Posterior vena cava (tissue), 2 donors: ENCODE data around the gene BAZ2B. TPM values are rescaled to one million over a fixed set of nuclear protein-coding genes. Genes with fewer than 3 reads are reported as not detected.
"Not testable (repeated sequence)": the region's sequence is repeated elsewhere in the genome, so short reads cannot be mapped to it uniquely, and the experiment has no call there.

Experiments
- DNase-seq: peaks from one replicate; pipeline ENCODE4 v3.0.0-alpha.2; 2020; ENCODE audit warnings: low spot score
- intact Hi-C, 2 donors: fragments of 100-400 bp; cut with DNase I; formaldehyde crosslinking; loops; one replicate each; pipeline versions ENCODE4 v1.14.1 to v1.14.2; 2022 to 2023
- long read RNA-seq, 2 donors: library from polyadenylated mRNA; unstranded; transcript quantifications; one replicate each; pipeline ENCODE4 v2.0.0, GENCODE V29; 2020 to 2021
- total RNA-seq, 2 donors: library from RNA; stranded (reverse); fragmentation: NEBNext Ultra II Directional; extraction: Animal tissue kit (Norgen Biotek cat#: 25700); gene quantifications; one replicate each; pipeline ENCODE4 v1.2.1, GENCODE V29; 2021
- donor health status: DM: yes; HTN: yes; CAD: no.
- donor health status: DM: yes; HTN: yes; CAD: no.

BAZ2B gene
- total RNA-seq, result 10 to 100 TPM; 63.2 to 66.7 TPM
- long read RNA-seq, donor 1, partial matches to known transcripts, result 6 of 18 reads
- long read RNA-seq, donor 1, other reads (novel, unspliced or antisense), result 12 of 18 reads
- long read RNA-seq, donor 2, partial matches to known transcripts, result 17 of 39 reads
- long read RNA-seq, donor 2, other reads (novel, unspliced or antisense), result 22 of 39 reads

- DNase-seq, result no peak
- intact Hi-C loops, result no loop called here
Observed at GRCh38 chr2:159616286-159616701, at the start of gene BAZ2B. TSS of gene BAZ2B (minus strand) at chr2:159616548. CDS start at chr2:159478719, 137,829 bp downstream.

DNA sequence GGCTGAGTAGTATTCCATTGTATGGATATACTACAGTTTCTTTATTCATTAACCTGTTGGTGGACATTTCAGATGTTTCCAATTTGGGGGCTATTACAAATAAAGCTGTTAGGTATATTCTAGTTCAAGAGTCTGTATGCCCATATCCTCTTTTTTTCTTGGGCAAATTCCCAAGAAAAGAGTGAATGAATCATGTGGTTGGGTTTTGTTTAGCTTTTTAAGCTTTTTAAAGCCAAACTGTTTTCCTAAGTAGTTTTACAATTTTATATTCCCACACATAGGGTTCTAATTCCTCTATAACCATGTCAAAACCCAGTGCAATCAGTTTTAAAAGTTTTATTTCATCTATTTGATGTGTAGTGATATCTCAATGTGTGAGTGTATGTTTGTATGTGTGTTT, 44.9 kb upstream of the BAZ2B start:
- intact Hi-C loops, result no loop called here

GRCh38 chr2:159658881-159659873, 42.8 kb upstream of the BAZ2B start:
- no peak for DNase-seq
- intact Hi-C loops, result no loop called here

More for the DNA sequence above, 44.9 kb upstream of the BAZ2B start:
- DNase-seq, result no peak

DNA sequence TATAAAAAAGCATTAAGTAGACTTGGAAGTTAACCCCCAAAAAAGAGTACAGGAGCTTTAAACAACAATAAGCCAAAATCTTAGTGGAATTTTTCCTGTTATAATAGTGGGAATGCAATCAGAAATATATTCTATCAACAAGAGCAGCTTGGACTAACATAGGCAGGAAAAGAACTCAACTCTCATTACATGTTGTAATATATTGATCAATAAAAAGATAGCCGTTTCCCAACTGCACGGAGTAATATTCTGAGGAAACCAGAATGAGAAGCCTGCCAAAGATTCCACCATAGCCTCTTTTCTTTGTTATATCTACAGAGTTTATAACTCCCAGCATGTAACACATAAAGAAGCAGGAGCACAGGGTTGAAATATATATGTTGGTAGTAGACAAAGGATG, 37.6 kb upstream of the BAZ2B start:
- intact Hi-C loops, result no loop called here
- DNase-seq, result no peak

DNA sequence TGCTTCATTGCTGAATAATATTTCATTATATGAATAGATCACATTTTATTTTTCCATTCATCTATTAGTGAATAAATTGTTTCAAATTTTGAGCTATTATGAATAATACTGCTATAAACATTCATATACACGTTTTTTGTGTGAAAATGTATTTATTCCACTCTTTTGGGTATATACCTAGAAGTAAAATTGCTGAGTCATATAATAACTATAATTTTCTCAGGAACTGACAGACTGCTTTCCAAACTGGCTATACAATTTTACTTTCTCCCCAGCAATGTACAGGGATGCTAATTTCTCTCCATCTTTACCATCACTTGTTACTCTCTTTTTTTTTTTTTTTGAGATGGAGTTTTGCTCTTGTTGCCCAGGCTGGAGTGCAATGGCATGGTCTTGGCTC, 35.5 kb upstream of the BAZ2B start:
- no peak for DNase-seq
- intact Hi-C loops, result no loop called here

- intact Hi-C loops, result no loop called here
- DNase-seq, result no peak
Observed at GRCh38 chr2:159650574-159650973, 34.2 kb upstream of the BAZ2B start.

GRCh38 chr2:159648643-159649042, 32.3 kb upstream of the BAZ2B start:
- intact Hi-C loops, result no loop called here

GRCh38 chr2:159647667-159648066, 31.3 kb upstream of the BAZ2B start:
- DNase-seq, result no peak
- intact Hi-C loops, result no loop called here

More at GRCh38 chr2:159648643-159649042, 32.3 kb upstream of the BAZ2B start:
- no peak for DNase-seq

DNA sequence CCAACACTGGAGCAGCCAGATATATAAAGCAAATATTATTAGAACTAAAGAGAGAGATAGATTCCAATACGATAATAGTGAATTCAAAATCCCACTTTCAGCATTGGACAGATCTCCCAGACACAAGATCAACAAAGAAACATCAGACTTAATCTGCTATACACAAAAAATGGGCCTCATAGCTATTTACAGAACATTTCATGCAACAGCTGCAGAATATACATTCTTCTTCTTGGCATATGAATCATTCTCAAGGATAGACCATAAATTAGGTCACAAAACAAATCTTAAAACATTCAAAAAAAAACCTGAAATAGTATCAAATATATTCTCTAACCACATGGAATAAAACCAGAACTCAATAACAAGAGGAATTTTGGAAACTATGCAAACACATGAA, 23.8 kb upstream of the BAZ2B start:
- DNase-seq, result no peak
- intact Hi-C loops, result no loop called here

GRCh38 chr2:159639712-159640111, 23.4 kb upstream of the BAZ2B start:
- no peak for DNase-seq
- intact Hi-C loops, result no loop called here

DNA sequence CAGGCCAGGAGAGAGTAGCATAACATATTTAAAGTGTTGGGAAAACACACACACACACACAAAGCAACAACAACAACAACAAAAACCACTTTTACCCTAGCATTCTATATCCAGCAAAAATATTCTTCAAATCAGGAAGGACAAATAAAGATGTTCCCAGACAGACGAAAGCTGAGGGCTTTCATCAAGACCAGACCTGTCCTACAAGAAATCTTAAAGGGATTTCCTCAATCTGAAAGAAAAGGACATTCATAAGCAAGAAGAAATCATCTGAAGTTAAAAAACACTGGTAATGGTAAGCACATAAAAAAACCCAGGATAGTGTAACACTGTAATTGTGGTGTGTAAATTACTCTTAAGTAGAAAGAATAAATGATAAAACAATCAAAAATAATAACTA, 22.7 kb upstream of the BAZ2B start:
- intact Hi-C loops, result no loop called here
- DNase-seq, result no peak

GRCh38 chr2:159637988-159638501, 21.7 kb upstream of the BAZ2B start:
- no peak for DNase-seq
- intact Hi-C loops, result no loop called here

DNA sequence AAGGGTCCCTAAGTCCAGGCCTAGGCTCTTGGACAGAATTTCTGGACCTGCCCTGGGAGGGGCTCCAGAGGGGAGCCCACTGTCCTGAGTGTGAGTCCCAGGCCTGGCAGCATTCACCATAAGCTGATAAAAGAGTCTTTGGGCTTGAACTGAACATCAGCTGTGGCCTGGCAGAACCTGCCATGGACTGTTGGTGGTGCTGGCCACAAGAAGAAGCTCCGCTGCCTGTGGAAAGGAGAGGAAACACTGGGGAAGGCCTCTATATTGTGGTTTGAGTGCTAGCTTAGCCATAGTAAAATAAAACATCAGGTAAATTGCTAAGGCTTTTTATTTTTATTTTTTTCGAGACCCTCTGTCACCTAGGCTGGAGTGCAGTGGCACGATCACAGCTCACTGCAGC, 20.9 kb upstream of the BAZ2B start:
- no peak for DNase-seq
- intact Hi-C loops, result no loop called here

GRCh38 chr2:159635006-159635789, 18.9 kb upstream of the BAZ2B start:
- intact Hi-C loops, result no loop called here
- DNase-seq, result no peak

DNA sequence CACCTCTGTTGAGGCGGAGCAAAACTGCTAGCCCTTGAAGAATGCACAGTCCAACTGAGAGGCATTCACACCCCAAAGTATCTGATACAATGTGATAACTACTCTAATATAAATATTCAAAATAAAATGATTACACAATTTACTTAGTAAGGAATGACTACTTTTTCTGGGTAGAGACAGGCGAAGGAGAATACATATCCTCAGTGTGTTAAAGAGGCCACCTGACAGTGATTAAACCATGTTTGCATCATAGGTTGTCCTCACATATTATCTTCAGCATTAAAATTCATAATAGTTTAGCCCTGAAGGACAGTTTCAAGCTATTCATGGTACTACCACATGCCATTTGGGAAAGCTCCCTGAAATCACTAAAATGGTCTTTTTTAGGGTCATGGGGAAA, 16.9 kb upstream of the BAZ2B start:
- intact Hi-C loops, result no loop called here
- no peak for DNase-seq

GRCh38 chr2:159625628-159626027, 9.3 kb upstream of the BAZ2B start:
- DNase-seq, intact Hi-C loops: not testable (repeated sequence)

- intact Hi-C loops, result no loop called here
- DNase-seq, result no peak
Observed at GRCh38 chr2:159623436-159623835, 7.1 kb upstream of the BAZ2B start.

- intact Hi-C loops, result no loop called here
- DNase-seq, result no peak
Observed at GRCh38 chr2:159622966-159623365, 6.6 kb upstream of the BAZ2B start.

DNA sequence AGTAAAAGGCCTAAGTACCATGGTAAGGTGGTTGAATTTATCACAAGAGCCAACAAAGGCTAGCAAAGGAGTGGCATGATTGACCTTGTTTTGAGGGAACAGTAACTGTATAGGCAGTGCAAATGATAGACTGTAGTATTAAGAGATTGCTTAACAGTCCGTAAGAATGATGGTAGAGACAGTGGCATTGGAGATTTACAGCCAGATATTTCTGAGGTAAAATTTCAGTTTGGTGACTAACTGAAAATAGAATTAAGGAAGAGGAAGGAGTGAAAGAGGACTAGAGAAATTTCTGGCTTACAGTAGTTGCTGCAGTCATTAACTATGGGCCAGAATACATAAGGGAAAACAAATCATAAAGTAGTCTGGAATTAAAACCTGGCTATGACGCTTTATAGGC, 4.4 kb upstream of the BAZ2B start:
- no peak for DNase-seq
- intact Hi-C loops, result no loop called here

DNA sequence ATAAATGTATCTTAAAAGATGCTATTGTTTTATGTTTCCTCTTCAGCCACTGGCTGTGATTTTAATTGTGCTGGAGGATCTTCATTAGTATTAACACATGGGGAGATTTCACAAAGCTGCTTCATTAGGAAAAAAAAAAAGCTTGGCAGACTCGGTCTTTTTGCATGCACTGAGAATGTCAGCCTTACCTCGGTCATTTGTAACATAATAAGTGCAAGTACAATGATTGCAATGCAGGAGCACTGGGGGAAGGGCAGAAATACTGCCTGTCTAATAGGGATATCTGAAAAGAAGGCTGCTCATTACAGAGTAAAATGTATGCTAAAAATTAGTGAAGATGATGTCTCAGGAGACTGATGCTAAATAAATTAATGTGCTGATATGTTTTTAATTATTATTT, 1.3 kb upstream of the BAZ2B start:
- DNase-seq, result no peak
- intact Hi-C loops, result no loop called here
